GM12864 (cell line): Measurements from ENCODE around the gene MEGF6.

Experiments
- DNase-seq: peaks from one replicate; pipeline ENCODE4 v3.0.0-alpha.2; 2011; ENCODE audit warnings: low read depth
- H3K4me3 ChIP-seq: 2 replicates; pipeline ENCODE4 v1.5.1; 2011; ENCODE audit warnings: mild to moderate bottlenecking, low read depth, low read length, control low read depth
- CTCF ChIP-seq: IDR thresholded peaks from 2 replicates; pipeline ENCODE4 v1.5.1; 2011; ENCODE audit warnings: low read depth, mild to moderate bottlenecking, moderate library complexity, low read length, control low read depth, inconsistent platforms; ENCODE audit errors: missing control alignments

MEGF6 gene

DNA sequence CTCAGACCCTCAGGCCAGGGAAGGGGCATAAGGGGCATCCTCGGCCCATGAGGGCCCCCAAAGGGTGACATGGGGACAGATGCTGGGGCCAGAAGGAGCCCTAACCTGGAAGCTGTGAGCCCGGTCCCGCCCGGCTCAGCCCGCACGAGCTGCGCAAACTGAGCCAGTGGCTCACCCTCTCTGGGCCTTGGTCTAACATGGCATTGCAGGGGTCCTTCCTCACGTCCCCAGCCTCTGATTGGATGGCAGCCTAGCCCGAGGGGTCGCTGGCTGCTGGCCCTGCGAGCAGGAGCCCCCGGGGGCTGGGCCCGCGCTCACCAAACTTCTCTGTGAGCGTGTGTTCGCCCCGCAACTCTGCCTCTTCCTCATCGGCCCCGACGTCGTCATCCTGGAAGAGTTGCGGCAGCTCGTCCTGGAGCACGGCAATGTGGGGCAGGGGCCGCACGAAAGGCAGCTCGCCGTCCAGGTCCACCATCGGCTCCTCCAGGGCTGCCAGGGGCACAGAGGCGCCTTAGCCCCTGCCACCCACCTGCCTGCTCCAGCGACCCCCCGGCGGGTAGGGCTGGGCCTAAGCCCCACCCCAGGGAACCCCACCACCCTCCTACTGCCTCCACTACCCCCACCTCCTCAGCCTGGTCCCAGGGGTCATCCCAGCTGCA lies 102.4 kb downstream of the MEGF6 start:
- no peak overlapping the region for H3K4me3 ChIP-seq
- no peak for DNase-seq
- TF ChIP-seq CTCF: no peak

GRCh38 chr1:3507636-3508275 lies 103.6 kb downstream of the MEGF6 start:
- TF ChIP-seq CTCF: no peak
- H3K4me3 ChIP-seq: no peak overlapping the region
- DNase-seq: no peak

GRCh38 chr1:3506943-3507342 lies 104.4 kb downstream of the MEGF6 start:
- no peak overlapping the region for H3K4me3 ChIP-seq
- TF ChIP-seq CTCF: no peak
- no peak for DNase-seq

GRCh38 chr1:3506041-3506440 lies 105.3 kb downstream of the MEGF6 start:
- DNase-seq: no peak

DNA sequence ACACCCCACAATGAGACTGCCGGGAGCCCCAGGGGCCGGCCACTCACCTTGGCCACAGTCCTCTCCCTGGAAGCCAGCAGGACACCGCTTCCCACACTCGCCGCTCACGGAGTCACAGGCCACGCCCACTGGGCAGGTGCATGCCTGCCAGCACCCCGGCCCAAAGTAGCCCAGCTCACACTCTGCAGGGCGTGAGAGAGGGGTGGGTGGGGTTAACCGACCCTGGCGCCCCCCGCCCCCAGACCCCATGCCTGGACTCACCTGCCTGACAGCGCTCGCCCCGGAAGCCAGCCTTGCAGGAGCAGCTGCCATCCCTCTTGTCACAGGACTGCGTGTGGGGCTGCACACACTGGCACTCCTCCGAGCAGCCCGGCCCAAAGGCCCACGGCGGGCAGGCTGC lies 106.1 kb downstream of the MEGF6 start:
- no peak overlapping the region for H3K4me3 ChIP-seq
- no peak for DNase-seq
- TF ChIP-seq CTCF: no peak

More at GRCh38 chr1:3506041-3506440, 105.3 kb downstream of the MEGF6 start:
- no peak overlapping the region for H3K4me3 ChIP-seq
- no peak for TF ChIP-seq CTCF

GRCh38 chr1:3504822-3505153 lies 106.5 kb downstream of the MEGF6 start:
- no peak for TF ChIP-seq CTCF
- no peak for DNase-seq
- no peak overlapping the region for H3K4me3 ChIP-seq
